ENCODE data around the gene POLR2B. TPM values are rescaled to one million over a fixed set of nuclear protein-coding genes. Genes with fewer than 3 reads are reported as not detected.
A peak's percentile ranks its signal among the peaks of the same experiment; 100 is the strongest.
"Not testable (repeated sequence)": the region's sequence is repeated elsewhere in the genome, so short reads cannot be mapped to it uniquely, and the experiment has no call there.

POLR2B gene
- total RNA-seq, 1 donor: 94.2 TPM

GRCh38 chr4:57044279-57044678, 65.6 kb downstream of the POLR2B start:
- no peak overlapping the region for H3K4me3 ChIP-seq (ENCODE audit: low read depth, low read length)
- no peak for DNase-seq (ENCODE audit: low read depth)
- no peak for TF ChIP-seq CTCF (IDR thresholded peaks at IDR 0.05; ENCODE audit: insufficient read depth, low read length)

GRCh38 chr4:57044996-57045395, 66.3 kb downstream of the POLR2B start:
- TF ChIP-seq CTCF (IDR thresholded peaks at IDR 0.05; ENCODE audit: insufficient read depth, low read length): no peak
- no peak overlapping the region for H3K4me3 ChIP-seq (ENCODE audit: low read depth, low read length)
- peak; percentile 54 for DNase-seq (ENCODE audit: low read depth)

- not testable (repeated sequence) for DNase-seq (ENCODE audit: low read depth); H3K4me3 ChIP-seq (ENCODE audit: low read depth, low read length)
Measured at GRCh38 chr4:57047046-57047445, 68.3 kb downstream of the POLR2B start.

- no peak for TF ChIP-seq CTCF (IDR thresholded peaks at IDR 0.05; ENCODE audit: insufficient read depth, low read length)
- H3K4me3 ChIP-seq (ENCODE audit: low read depth, low read length): no peak overlapping the region
- DNase-seq (ENCODE audit: low read depth): no peak
Measured at GRCh38 chr4:57048590-57049304, 70.1 kb downstream of the POLR2B start.

GRCh38 chr4:57051095-57051494, 72.4 kb downstream of the POLR2B start:
- H3K4me3 ChIP-seq (ENCODE audit: low read depth, low read length): no peak overlapping the region
- TF ChIP-seq CTCF (IDR thresholded peaks at IDR 0.05; ENCODE audit: insufficient read depth, low read length): no peak
- no peak for DNase-seq (ENCODE audit: low read depth)

DNA sequence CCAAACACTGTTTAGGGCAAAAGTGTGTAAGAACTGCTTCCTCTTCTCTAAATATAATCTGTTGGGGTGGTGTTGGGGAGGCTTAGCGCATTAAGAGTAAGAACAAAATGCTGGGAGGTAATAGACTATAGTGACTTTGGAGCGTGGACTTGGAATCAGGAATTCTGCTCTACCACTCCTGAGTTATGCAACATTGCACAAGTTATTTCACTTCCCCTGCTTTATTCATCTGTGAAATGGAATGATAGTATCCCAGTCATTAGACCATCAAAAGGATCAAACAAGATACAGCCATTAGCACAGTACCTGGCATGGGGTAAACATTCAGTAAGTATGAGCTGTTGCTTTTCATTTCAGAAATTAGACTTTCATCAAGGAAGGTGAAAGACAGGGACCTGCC, 72.8 kb downstream of the POLR2B start:
- no peak overlapping the region for H3K4me3 ChIP-seq (ENCODE audit: low read depth, low read length)
- no peak for TF ChIP-seq CTCF (IDR thresholded peaks at IDR 0.05; ENCODE audit: insufficient read depth, low read length)
- no peak for DNase-seq (ENCODE audit: low read depth)

GRCh38 chr4:57053508-57053907, 74.8 kb downstream of the POLR2B start:
- H3K4me3 ChIP-seq (ENCODE audit: low read depth, low read length): no peak overlapping the region
- peak; percentile 82 for DNase-seq (ENCODE audit: low read depth)
- no peak for TF ChIP-seq CTCF (IDR thresholded peaks at IDR 0.05; ENCODE audit: insufficient read depth, low read length)
